Testis (tissue), 3 donors: Measurements from ENCODE around the gene GRB14. TPM values are rescaled to one million over a fixed set of nuclear protein-coding genes. Genes with fewer than 3 reads are reported as not detected.
"Not testable (repeated sequence)": the region's sequence is repeated elsewhere in the genome, so short reads cannot be mapped to it uniquely, and the experiment has no call there.

Source experiments
- DNase-seq: peaks from one replicate; pipeline ENCODE4 v3.0.0-alpha.2; 2019
- H3K27ac ChIP-seq, 2 donors: fragments of 200-600 bp; sonication (generic); one replicate each; pipeline ENCODE4 v1.5.1; 2019
- H3K27me3 ChIP-seq: fragments of 200-600 bp; sonication (generic); one replicate; pipeline ENCODE4 v1.5.1; 2019
- H3K36me3 ChIP-seq: fragments of 200-600 bp; sonication (generic); one replicate; pipeline ENCODE4 v1.5.1; 2017; ENCODE audit warnings: low read depth; ENCODE audit errors: missing control alignments
- H3K4me1 ChIP-seq: fragments of 200-600 bp; sonication (generic); one replicate; pipeline ENCODE4 v1.5.1; 2019
- H3K4me3 ChIP-seq, 2 donors: fragments of 200-600 bp; sonication (generic); one replicate each; pipeline ENCODE4 v1.5.1; 2017 to 2019
- H3K9me3 ChIP-seq: fragments of 200-600 bp; sonication (generic); one replicate; pipeline ENCODE4 v1.5.1; 2017
- CTCF ChIP-seq, 3 experiments: fragments of 450-650 bp in 2 of 3; fragments of 200-600 bp in 1 of 3; sonication (generic) in 1 of 3; IDR thresholded peaks; one replicate each; pipeline ENCODE4 v1.5.1; 2016 to 2019; ENCODE audit warnings: antibody characterized with exemption in 3 of 3, mild to moderate bottlenecking in 2 of 3, moderate library complexity in 1 of 3
- POLR2A ChIP-seq: fragments of 450-650 bp; IDR thresholded peaks from one replicate; pipeline ENCODE4 v1.6.1; 2017; ENCODE audit warnings: antibody characterized with exemption, mild to moderate bottlenecking, moderate library complexity
- WGBS, 2 donors: methylation state at CpG; one replicate each; pipeline ENCODE4 v1.1.5; 2018; 5-methylcytosine and 5-hydroxymethylcytosine counted together
- intact Hi-C: fragments of 100-400 bp; cut with DNase I; formaldehyde crosslinking; loops from one replicate; pipeline ENCODE4 v1.15.1; 2023; ENCODE audit warnings: low total_unique reads
- polyA plus RNA-seq: library from polyadenylated mRNA; stranded (reverse); fragments of 350-450 nt; fragmentation: Illumina TruSeq; extraction: RNeasy Lipid Tissue Mini Kit (QIAGEN cat#74804); gene quantifications from one replicate; pipeline ENCODE4 v1.2.3, GENCODE V29; 2014; ENCODE audit warnings: low read depth, low replicate concordance; ENCODE audit not compliant: insufficient read depth
- total RNA-seq, 2 donors: library from RNA; depleted of rRNA; stranded (reverse); fragments of >200 nt; gene quantifications; one replicate each; pipeline ENCODE4 v1.2.3, GENCODE V29; 2016

Gene GRB14
- total and polyA plus RNA-seq, 3 donors from 2014 or later: 30.6 to 67.3 (median 59.0) TPM

- 52 to 55% methylated on average over 1 of the region's 1 CpG for WGBS, 2 donors
- Histone ChIP-seq H3K36me3 (no peaks in the 10 kb centered on the region), H3K9me3 (no peaks in the 10 kb centered on the region), H3K4me3 (no peak overlapping the region), H3K27me3 (no peaks in the 10 kb centered on the region), H3K4me1 (no peaks in the 10 kb centered on the region), H3K27ac (no peak overlapping the region)
- DNase-seq: no peak
- intact Hi-C loops: no loop called here
- TF ChIP-seq POLR2A: no peak
- no peak for TF ChIP-seq CTCF (IDR thresholded peaks at IDR 0.05)
Observed at GRCh38 chr2:164485541-164485940, 135.7 kb downstream of the GRB14 start.

GRCh38 chr2:164479460-164479859, 141.8 kb downstream of the GRB14 start:
- TF ChIP-seq CTCF (IDR thresholded peaks at IDR 0.05): peak; percentile 5 to 30 (median 6)
- no peak for TF ChIP-seq POLR2A
- 34 to 39% methylated on average over 2 of the region's 2 CpGs for WGBS, 2 donors
- H3K9me3 ChIP-seq: no peaks in the 10 kb centered on the region
- intact Hi-C loops: no loop called here
- H3K4me3 ChIP-seq: no peak overlapping the region
- no peak overlapping the region for H3K27ac ChIP-seq
- peak; percentile 55 for DNase-seq
- H3K27me3 ChIP-seq: no peaks in the 10 kb centered on the region
- H3K4me1 ChIP-seq: no peaks in the 10 kb centered on the region
- no peaks in the 10 kb centered on the region for H3K36me3 ChIP-seq

GRCh38 chr2:164478205-164478604, 143.1 kb downstream of the GRB14 start:
- H3K9me3 ChIP-seq: no peaks in the 10 kb centered on the region
- no peaks in the 10 kb centered on the region for H3K4me1 ChIP-seq
- no peak for DNase-seq
- H3K27me3 ChIP-seq: no peaks in the 10 kb centered on the region
- TF ChIP-seq POLR2A: no peak
- TF ChIP-seq CTCF (IDR thresholded peaks at IDR 0.05): no peak
- intact Hi-C loops: no loop called here
- no peak overlapping the region for H3K4me3 ChIP-seq
- no peak overlapping the region for H3K27ac ChIP-seq
- H3K36me3 ChIP-seq: no peaks in the 10 kb centered on the region
- WGBS, 2 donors: 78 to 92% methylated on average over 2 of the region's 2 CpGs

GRCh38 chr2:164474873-164475272, 146.4 kb downstream of the GRB14 start:
- H3K4me3 ChIP-seq: no peak overlapping the region
- no peaks in the 10 kb centered on the region for H3K4me1 ChIP-seq
- H3K36me3 ChIP-seq: no peaks in the 10 kb centered on the region
- TF ChIP-seq CTCF (IDR thresholded peaks at IDR 0.05) (no peak), POLR2A (no peak)
- H3K9me3 ChIP-seq: no peaks in the 10 kb centered on the region
- H3K27me3 ChIP-seq: no peaks in the 10 kb centered on the region
- intact Hi-C loops: no loop called here
- DNase-seq: no peak
- H3K27ac ChIP-seq: no peak overlapping the region

GRCh38 chr2:164473021-164473420, 148.3 kb downstream of the GRB14 start:
- no peak for TF ChIP-seq CTCF (IDR thresholded peaks at IDR 0.05)
- WGBS, 2 donors: 81 to 88% methylated on average over 1 of the region's 1 CpG
- intact Hi-C loops: no loop called here
- H3K27me3 ChIP-seq: no peaks in the 10 kb centered on the region
- H3K9me3 ChIP-seq: no peaks in the 10 kb centered on the region
- H3K27ac ChIP-seq: no peak overlapping the region
- no peaks in the 10 kb centered on the region for H3K4me1 ChIP-seq
- no peak overlapping the region for H3K4me3 ChIP-seq
- no peaks in the 10 kb centered on the region for H3K36me3 ChIP-seq
- no peak for DNase-seq

GRCh38 chr2:164465047-164465446, 156.2 kb downstream of the GRB14 start:
- DNase-seq, intact Hi-C loops: not testable (repeated sequence)

More at GRCh38 chr2:164465047-164465446, 156.2 kb downstream of the GRB14 start:
- 81 to 88% methylated on average over 2 of the region's 2 CpGs for WGBS, 2 donors
- not testable (repeated sequence) for H3K9me3 ChIP-seq, H3K27ac ChIP-seq, H3K4me3 ChIP-seq, H3K36me3 ChIP-seq, H3K27me3 ChIP-seq, H3K4me1 ChIP-seq
